ENCODE data around the gene ERBB3.

DNA sequence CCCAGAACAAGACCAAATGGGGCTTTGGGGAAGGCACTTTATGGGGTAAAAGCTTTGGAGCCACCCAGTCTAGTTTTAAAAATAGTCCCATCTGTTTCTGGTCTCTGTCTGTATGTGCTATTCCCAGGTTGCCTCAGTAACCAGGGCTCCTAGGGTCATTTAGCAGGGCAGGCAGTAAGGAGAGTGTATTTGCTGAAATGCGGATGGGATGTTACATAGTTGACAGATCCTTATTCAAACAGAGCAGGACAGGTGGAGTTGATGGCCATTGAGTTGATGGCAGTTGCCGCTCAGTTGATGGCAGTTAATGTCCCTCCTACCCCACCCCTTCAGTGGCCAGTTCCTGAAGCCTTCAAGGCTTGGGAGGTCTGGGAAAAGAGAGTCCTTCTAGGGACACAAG is 42.7 kb downstream of the ERBB3 start:
- TF ChIP-seq, protein P1, sequence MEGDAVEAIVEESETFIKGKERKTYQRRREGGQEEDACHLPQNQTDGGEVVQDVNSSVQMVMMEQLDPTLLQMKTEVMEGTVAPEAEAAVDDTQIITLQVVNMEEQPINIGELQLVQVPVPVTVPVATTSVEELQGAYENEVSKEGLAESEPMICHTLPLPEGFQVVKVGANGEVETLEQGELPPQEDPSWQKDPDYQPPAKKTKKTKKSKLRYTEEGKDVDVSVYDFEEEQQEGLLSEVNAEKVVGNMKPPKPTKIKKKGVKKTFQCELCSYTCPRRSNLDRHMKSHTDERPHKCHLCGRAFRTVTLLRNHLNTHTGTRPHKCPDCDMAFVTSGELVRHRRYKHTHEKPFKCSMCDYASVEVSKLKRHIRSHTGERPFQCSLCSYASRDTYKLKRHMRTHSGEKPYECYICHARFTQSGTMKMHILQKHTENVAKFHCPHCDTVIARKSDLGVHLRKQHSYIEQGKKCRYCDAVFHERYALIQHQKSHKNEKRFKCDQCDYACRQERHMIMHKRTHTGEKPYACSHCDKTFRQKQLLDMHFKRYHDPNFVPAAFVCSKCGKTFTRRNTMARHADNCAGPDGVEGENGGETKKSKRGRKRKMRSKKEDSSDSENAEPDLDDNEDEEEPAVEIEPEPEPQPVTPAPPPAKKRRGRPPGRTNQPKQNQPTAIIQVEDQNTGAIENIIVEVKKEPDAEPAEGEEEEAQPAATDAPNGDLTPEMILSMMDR (IDR thresholded peaks at IDR 0.05), result no peak
- TF ChIP-seq POLR2AphosphoS5 (IDR thresholded peaks at IDR 0.05), result no peak
- no peak for TF ChIP-seq POLR2A (IDR thresholded peaks at IDR 0.05; ENCODE audit: low read depth)
